A549 (cell line): ENCODE measurements around the gene FAH. TPM values are rescaled to one million over a fixed set of nuclear protein-coding genes. Genes with fewer than 3 reads are reported as not detected.

ENCODE experiments used
- ATAC-seq, 2 experiments: fragments of 200-7000 bp in 1 of 2; fragments of >200 bp in 1 of 2; cut with Nextera tagmentation in 1 of 2; cut with Tn5 transposase in 1 of 2; 3 replicates each; pipeline versions ENCODE4 v1.8.0 to v1.9.1; 2018 to 2020; ENCODE audit warnings: mild to moderate bottlenecking in 1 of 2, moderate library complexity in 1 of 2
- CTCF ChIA-PET: fragments of 300-600 bp; sonication (Branson Sonifier 250); formaldehyde crosslinking; extraction: SDS; loops from one replicate; lab custom pipeline; 2021; ENCODE audit warnings: antibody characterized with exemption, inconsistent platforms; lab: Yijun Ruan, JAX
- POLR2A ChIA-PET: fragments of 350-600 bp; formaldehyde crosslinking; extraction: SDS; loops from one replicate; lab custom pipeline; 2021; ENCODE audit warnings: antibody characterized with exemption, inconsistent platforms; lab: Yijun Ruan, JAX
- DNase-seq, 2 experiments: peaks; one replicate each; pipeline versions ENCODE4 v3.0.0 to v3.0.0-alpha.2; 2011 to 2016; ENCODE audit warnings: low read depth in 1 of 2, low spot score in 1 of 2
- FAIRE-seq: peaks from 2 replicates; lab custom pipeline; 2011; peaks lifted over from hg19 to GRCh38; lab: Jason Lieb, UNC
- H3K27ac ChIP-seq, 2 experiments: fragments of >200 bp; sonication (Bioruptor Twin); formaldehyde crosslinking; 3 replicates each; pipeline ENCODE4 v1.5.1; 2016 to 2017
- H3K4me1 ChIP-seq: fragments of >200 bp; sonication (Bioruptor Twin); formaldehyde crosslinking; 3 replicates; pipeline ENCODE4 v1.6.1; 2016
- H3K4me2 ChIP-seq: fragments of >200 bp; sonication (Bioruptor Twin); formaldehyde crosslinking; 3 replicates; pipeline ENCODE4 v1.6.1; 2016
- H3K4me3 ChIP-seq: fragments of >200 bp; sonication (Bioruptor Twin); formaldehyde crosslinking; 3 replicates; pipeline ENCODE4 v1.5.1; 2016
- H3K9me3 ChIP-seq: fragments of >200 bp; sonication (Bioruptor Twin); formaldehyde crosslinking; 3 replicates; pipeline ENCODE4 v1.6.1; 2016
- BHLHE40 ChIP-seq: IDR thresholded peaks from 2 replicates; pipeline ENCODE4 v1.6.1; 2012; ENCODE audit warnings: low read depth, low read length, inconsistent platforms
- CBX8 ChIP-seq: fragments of 200-600 bp; sonication (generic); IDR thresholded peaks from 2 replicates; pipeline ENCODE4 v1.6.1; 2016
- CEBPB ChIP-seq, 2 experiments: fragments of >200 bp in 1 of 2; sonication (Bioruptor Twin) in 1 of 2; formaldehyde crosslinking in 1 of 2; IDR thresholded peaks; 2 replicates each; pipeline ENCODE4 v1.6.1; 2012 to 2016
- CHD2 ChIP-seq: fragments of 150-350 bp; IDR thresholded peaks from 2 replicates; pipeline ENCODE4 v1.6.1; 2014; ENCODE audit warnings: low read length; ENCODE audit not compliant: partially characterized antibody
- EHMT2 ChIP-seq: fragments of 200-600 bp; sonication (generic); IDR thresholded peaks from 2 replicates; pipeline ENCODE4 v1.6.1; 2016; ENCODE audit warnings: antibody characterized with exemption, low read depth, mild to moderate bottlenecking, moderate library complexity
- EP300 ChIP-seq, 2 experiments: fragments of >200 bp; sonication (Bioruptor Twin); formaldehyde crosslinking; IDR thresholded peaks; 2 replicates in 1 of 2; 3 replicates in 1 of 2; pipeline ENCODE4 v1.6.1; 2016 to 2017
- FOXS1 ChIP-seq: fragments of 250-450 bp; sonication (Bioruptor Pico); IDR thresholded peaks from 2 replicates; pipeline ENCODE4 v1.5.0; 2020; ENCODE audit warnings: mild to moderate bottlenecking, moderate library complexity
- HEYL ChIP-seq: fragments of 250-450 bp; sonication (Bioruptor Pico); IDR thresholded peaks from 2 replicates; pipeline ENCODE4 v1.8.0; 2021; ENCODE audit warnings: mild to moderate bottlenecking, moderate library complexity
- HOXB13 ChIP-seq: fragments of 250-450 bp; sonication (Bioruptor Pico); IDR thresholded peaks from 2 replicates; pipeline ENCODE4 v1.5.0; 2020; ENCODE audit warnings: low read depth, mild to moderate bottlenecking, moderate library complexity
- HOXB5 ChIP-seq: fragments of 250-450 bp; sonication (Bioruptor Pico); IDR thresholded peaks from 2 replicates; pipeline ENCODE4 v1.5.0; 2020; ENCODE audit warnings: mild to moderate bottlenecking, moderate library complexity
- MAFK ChIP-seq: fragments of 450-650 bp; IDR thresholded peaks from 2 replicates; pipeline ENCODE4 v1.6.1; 2014; ENCODE audit not compliant: partially characterized antibody
- MAZ ChIP-seq: fragments of 150-350 bp; IDR thresholded peaks from 2 replicates; pipeline ENCODE4 v1.6.1; 2014; ENCODE audit warnings: antibody characterized with exemption, low read depth, low read length, borderline replicate concordance
- NR3C1 ChIP-seq: fragments of >200 bp; sonication (Bioruptor Twin); formaldehyde crosslinking; IDR thresholded peaks from 3 replicates; pipeline ENCODE4 v1.6.1; 2017
- POLR2A ChIP-seq: IDR thresholded peaks from 2 replicates; pipeline ENCODE4 v1.6.1; 2012; ENCODE audit warnings: mild to moderate bottlenecking, low read length
- POLR2AphosphoS2 ChIP-seq: conservative IDR thresholded peaks from 2 replicates; pipeline ENCODE4 v1.6.1; 2012; ENCODE audit warnings: low read length, improper control_type of control experiment, inconsistent platforms
- RAD21 ChIP-seq, 2 experiments: fragments of >200 bp in 1 of 2; sonication (Bioruptor Twin) in 1 of 2; formaldehyde crosslinking in 1 of 2; IDR thresholded peaks in 1 of 2; conservative IDR thresholded peaks in 1 of 2; 2 replicates in 1 of 2; 3 replicates in 1 of 2; pipeline ENCODE4 v1.6.1; 2012 to 2018; ENCODE audit warnings: inconsistent platforms in 1 of 2
- RARB ChIP-seq: fragments of 250-450 bp; sonication (Bioruptor Pico); IDR thresholded peaks from 2 replicates; pipeline ENCODE4 v1.8.0; 2021; ENCODE audit warnings: mild to moderate bottlenecking, moderate library complexity
- RFX5 ChIP-seq: fragments of 450-650 bp; IDR thresholded peaks from 2 replicates; pipeline ENCODE4 v1.7.1; 2014; ENCODE audit warnings: antibody characterized with exemption, mild to moderate bottlenecking, moderate library complexity
- RNF2 ChIP-seq: fragments of 200-600 bp; sonication (generic); IDR thresholded peaks from 2 replicates; pipeline ENCODE4 v1.6.1; 2016; ENCODE audit warnings: low read depth, mild to moderate bottlenecking, antibody characterized with exemption, moderate library complexity, borderline replicate concordance
- ZNF302 ChIP-seq: fragments of 250-450 bp; sonication (Bioruptor Pico); IDR thresholded peaks from 2 replicates; pipeline ENCODE4 v1.9.0; 2021; ENCODE audit warnings: inconsistent platforms, mild to moderate bottlenecking, moderate library complexity
- WGBS: methylation state at CpG from one replicate; pipeline ENCODE4 v1.1.6; 2017; ENCODE audit errors: missing lambda C conversion rate; 5-methylcytosine and 5-hydroxymethylcytosine counted together
- polyA plus RNA-seq, 4 experiments: library from polyadenylated mRNA; depleted of rRNA in 3 of 4; stranded (reverse); fragments of >200 nt; fragmentation: RNase III in 1 of 4; extraction: RNeasy Plus Mini Kit Qiagen cat#74134 plus additional on column Dnase treatment in 1 of 4; gene quantifications; 2 replicates in 3 of 4; 3 replicates in 1 of 4; pipeline ENCODE4 v1.2.3, GENCODE V29; 2011 to 2017
- TF ChIP-seq, protein P1 (sequence below): fragments of >200 bp; sonication (Bioruptor Twin); formaldehyde crosslinking; IDR thresholded peaks from 2 replicates; pipeline ENCODE4 v1.6.1; 2016
- TF ChIP-seq, protein P2 (sequence below): IDR thresholded peaks from 2 replicates; pipeline ENCODE4 v1.6.1; 2012; ENCODE audit warnings: low read depth, borderline replicate concordance
- TF ChIP-seq, protein P3 (sequence below): fragments of 150-350 bp; IDR thresholded peaks from 2 replicates; pipeline ENCODE4 v1.6.1; 2014; ENCODE audit warnings: low read depth, mild to moderate bottlenecking, low read length
- TF ChIP-seq, protein P4 (sequence below): fragments of 200-600 bp; sonication (generic); IDR thresholded peaks from 2 replicates; pipeline ENCODE4 v1.6.1; 2016; ENCODE audit warnings: antibody characterized with exemption, mild to moderate bottlenecking, moderate library complexity

The FAH gene
- polyA plus RNA-seq, 2 of the 4 experiments (the other 2 are of a cell fraction) = 27.3 to 31.9 TPM

DNA sequence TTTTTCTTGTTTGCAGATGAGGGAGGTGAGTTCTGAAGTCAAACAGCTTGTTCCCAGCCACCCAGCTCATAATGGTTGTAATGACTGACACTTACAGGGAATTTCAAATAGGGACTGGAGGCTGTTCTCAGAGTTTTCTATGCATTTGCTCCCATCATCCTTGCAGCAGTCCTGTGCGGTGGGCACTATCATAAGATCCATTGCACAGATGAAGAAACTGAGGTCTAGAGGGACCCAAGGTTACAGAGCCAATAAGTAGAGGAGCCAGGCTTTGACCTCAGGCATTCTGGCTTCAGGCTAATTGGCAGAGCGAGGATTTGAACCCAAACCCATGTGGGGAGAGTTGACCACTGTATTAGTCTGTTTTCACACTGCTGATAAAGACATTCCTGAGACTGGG is 32.4 kb downstream of the FAH start:
- Histone ChIP-seq H3K27ac (no peak overlapping the region), H3K4me2 (no peak overlapping the region), H3K4me3 (no peak overlapping the region), H3K9me3 (no peaks in the 10 kb centered on the region), H3K4me1 (no peaks in the 10 kb centered on the region)
- ChIA-PET POLR2A (no interaction called here), CTCF (interaction anchor here (1.2 to 2.6 kb wide), 5 partner anchors 11 to 23 kb away, joined by 3 to 11 read pairs (median 3); no protein-coding TSS in a partner anchor)
- no peak for DNase-seq
- no peak for TF ChIP-seq RARB (CRISPR knock-in tag)
- TF ChIP-seq POLR2AphosphoS2 = no peak
- no peak for TF ChIP-seq RFX5
- TF ChIP-seq CBX8 = no peak
- no peak for TF ChIP-seq CEBPB (IDR thresholded peaks at IDR 0.05)
- FAIRE-seq = no peak
- ATAC-seq = no peak
- WGBS = 87% methylated on average over 2 of the region's 2 CpGs

DNA sequence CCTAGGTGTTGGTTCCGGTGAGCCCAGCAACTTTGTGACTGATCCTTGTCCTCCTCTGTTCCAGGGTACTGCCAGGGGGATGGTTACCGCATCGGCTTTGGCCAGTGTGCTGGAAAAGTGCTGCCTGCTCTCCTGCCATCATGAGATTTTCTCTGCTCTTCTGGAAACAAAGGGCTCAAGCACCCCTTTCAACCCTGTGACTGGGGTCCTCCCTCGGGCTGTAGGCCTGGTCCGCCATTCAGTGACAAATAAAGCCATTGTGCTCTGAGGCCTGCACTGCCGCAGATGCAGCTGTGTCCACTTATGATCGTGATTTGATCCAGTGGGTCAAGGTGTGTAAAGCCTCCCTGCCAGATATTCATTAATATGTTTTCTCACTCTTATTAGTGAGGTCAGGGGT is 33.3 kb downstream of the FAH start:
- H3K9me3 ChIP-seq = no peaks in the 10 kb centered on the region
- ATAC-seq (no peak), DNase-seq (no peak), FAIRE-seq (no peak)
- H3K4me1 ChIP-seq = no peaks in the 10 kb centered on the region
- ChIA-PET CTCF (no interaction called here), POLR2A (no interaction called here)
- H3K27ac ChIP-seq = no peak overlapping the region
- no peak overlapping the region for H3K4me3 ChIP-seq
- H3K4me2 ChIP-seq = no peak overlapping the region
- TF ChIP-seq FOXS1 (CRISPR knock-in tag) (no peak), MAZ (no peak), MAFK (no peak), HOXB5 (CRISPR knock-in tag) (no peak), HEYL (no peak), EP300 (IDR thresholded peaks at IDR 0.05) (no peak), ZNF302 (CRISPR knock-in tag) (no peak), RAD21 (conservative IDR thresholded peaks at IDR 0.05 in 1 of 2, IDR thresholded peaks at IDR 0.05 in 1 of 2) (no peak), CHD2 (no peak), POLR2AphosphoS2 (no peak), HOXB13 (no peak)
- TF ChIP-seq, protein P1, sequence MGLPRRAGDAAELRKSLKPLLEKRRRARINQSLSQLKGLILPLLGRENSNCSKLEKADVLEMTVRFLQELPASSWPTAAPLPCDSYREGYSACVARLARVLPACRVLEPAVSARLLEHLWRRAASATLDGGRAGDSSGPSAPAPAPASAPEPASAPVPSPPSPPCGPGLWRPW = no peak
- TF ChIP-seq, protein P2, sequence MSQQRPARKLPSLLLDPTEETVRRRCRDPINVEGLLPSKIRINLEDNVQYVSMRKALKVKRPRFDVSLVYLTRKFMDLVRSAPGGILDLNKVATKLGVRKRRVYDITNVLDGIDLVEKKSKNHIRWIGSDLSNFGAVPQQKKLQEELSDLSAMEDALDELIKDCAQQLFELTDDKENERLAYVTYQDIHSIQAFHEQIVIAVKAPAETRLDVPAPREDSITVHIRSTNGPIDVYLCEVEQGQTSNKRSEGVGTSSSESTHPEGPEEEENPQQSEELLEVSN = no peak
- TF ChIP-seq, protein P3, sequence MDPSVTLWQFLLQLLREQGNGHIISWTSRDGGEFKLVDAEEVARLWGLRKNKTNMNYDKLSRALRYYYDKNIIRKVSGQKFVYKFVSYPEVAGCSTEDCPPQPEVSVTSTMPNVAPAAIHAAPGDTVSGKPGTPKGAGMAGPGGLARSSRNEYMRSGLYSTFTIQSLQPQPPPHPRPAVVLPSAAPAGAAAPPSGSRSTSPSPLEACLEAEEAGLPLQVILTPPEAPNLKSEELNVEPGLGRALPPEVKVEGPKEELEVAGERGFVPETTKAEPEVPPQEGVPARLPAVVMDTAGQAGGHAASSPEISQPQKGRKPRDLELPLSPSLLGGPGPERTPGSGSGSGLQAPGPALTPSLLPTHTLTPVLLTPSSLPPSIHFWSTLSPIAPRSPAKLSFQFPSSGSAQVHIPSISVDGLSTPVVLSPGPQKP = no peak
- TF ChIP-seq, protein P4, sequence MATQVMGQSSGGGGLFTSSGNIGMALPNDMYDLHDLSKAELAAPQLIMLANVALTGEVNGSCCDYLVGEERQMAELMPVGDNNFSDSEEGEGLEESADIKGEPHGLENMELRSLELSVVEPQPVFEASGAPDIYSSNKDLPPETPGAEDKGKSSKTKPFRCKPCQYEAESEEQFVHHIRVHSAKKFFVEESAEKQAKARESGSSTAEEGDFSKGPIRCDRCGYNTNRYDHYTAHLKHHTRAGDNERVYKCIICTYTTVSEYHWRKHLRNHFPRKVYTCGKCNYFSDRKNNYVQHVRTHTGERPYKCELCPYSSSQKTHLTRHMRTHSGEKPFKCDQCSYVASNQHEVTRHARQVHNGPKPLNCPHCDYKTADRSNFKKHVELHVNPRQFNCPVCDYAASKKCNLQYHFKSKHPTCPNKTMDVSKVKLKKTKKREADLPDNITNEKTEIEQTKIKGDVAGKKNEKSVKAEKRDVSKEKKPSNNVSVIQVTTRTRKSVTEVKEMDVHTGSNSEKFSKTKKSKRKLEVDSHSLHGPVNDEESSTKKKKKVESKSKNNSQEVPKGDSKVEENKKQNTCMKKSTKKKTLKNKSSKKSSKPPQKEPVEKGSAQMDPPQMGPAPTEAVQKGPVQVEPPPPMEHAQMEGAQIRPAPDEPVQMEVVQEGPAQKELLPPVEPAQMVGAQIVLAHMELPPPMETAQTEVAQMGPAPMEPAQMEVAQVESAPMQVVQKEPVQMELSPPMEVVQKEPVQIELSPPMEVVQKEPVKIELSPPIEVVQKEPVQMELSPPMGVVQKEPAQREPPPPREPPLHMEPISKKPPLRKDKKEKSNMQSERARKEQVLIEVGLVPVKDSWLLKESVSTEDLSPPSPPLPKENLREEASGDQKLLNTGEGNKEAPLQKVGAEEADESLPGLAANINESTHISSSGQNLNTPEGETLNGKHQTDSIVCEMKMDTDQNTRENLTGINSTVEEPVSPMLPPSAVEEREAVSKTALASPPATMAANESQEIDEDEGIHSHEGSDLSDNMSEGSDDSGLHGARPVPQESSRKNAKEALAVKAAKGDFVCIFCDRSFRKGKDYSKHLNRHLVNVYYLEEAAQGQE = no peak
- 92% methylated on average over 7 of the region's 7 CpGs for WGBS

DNA sequence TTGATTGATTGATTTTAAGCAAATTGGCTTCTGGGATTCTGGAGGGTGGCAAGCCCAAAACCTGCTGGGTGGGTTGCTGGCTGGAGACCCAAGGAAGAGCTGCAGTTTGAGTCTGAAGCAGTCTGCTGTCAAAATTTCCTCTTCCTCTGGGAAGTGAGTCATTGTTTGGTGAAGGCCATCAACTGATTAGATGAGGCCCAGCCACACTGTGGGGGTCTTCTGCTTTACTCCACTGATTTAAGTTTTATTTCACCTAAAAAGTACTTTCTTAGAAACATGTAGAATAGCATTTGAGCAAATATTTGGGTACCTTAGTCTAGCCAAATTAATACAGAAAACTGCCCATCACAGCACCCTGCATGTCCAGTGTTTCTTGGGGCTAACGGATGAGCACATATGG is 33.8 kb downstream of the FAH start:
- H3K9me3 ChIP-seq = no peaks in the 10 kb centered on the region
- H3K27ac ChIP-seq = no peak overlapping the region
- ChIA-PET CTCF (interaction anchor here (1.6 kb wide), 1 partner anchor 17 kb away, joined by 3 read pairs; no protein-coding TSS in a partner anchor), POLR2A (no interaction called here)
- no peak for FAIRE-seq
- DNase-seq = no peak
- WGBS = 94% methylated on average over 1 of the region's 1 CpG
- H3K4me1 ChIP-seq = no peaks in the 10 kb centered on the region
- no peak overlapping the region for H3K4me3 ChIP-seq
- no peak overlapping the region for H3K4me2 ChIP-seq
- ATAC-seq = no peak
- no peak for TF ChIP-seq RNF2
- TF ChIP-seq CEBPB (IDR thresholded peaks at IDR 0.05) = no peak
- TF ChIP-seq, protein P4 = no peak
- no peak for TF ChIP-seq NR3C1
- TF ChIP-seq EHMT2 = no peak
- TF ChIP-seq BHLHE40 = no peak
- no peak for TF ChIP-seq POLR2A
- no peak for TF ChIP-seq CBX8
- TF ChIP-seq, protein P2 = no peak
- TF ChIP-seq RAD21 (conservative IDR thresholded peaks at IDR 0.05 in 1 of 2, IDR thresholded peaks at IDR 0.05 in 1 of 2) = no peak
